ENCODE results near the gene ZC3H18.

Gene ZC3H18

DNA sequence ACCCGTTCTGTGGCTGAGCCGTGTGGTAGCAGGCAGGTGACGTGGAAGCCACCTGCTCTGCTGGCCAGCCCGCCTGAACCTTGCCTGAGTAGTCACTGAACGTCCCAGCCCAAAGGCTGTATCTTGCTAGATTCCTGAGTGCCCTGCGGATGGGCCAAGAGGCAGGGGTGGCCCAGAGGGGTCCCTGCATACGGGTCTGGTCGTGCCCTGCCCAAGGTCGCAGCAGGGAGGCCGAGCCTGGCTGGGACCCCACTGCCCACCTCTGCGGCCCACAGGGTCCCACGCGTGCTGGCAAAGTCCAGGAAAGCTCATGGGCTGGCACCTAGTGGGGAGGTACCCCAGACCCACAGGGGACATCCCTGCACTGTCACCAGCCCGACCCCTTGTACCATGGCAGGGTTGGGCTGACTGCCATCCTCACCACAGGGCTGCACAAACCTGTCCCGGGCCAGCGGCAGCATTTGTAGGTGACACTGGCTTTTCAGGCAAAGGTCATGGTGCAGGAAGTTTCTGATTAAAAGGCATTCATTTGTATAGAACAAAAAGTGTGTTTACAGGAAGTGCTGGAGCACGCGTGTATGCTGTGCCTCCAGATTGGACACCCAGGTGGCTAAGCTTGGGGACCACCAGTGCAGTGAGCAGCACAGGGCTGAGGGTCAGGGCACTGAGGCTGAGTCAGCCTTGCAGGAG is 45.1 kb upstream of the ZC3H18 start:
- no peak overlapping the region for H3K4me3 ChIP-seq (ENCODE audit: low read depth, low read length)
- TF ChIP-seq CTCF (IDR thresholded peaks at IDR 0.05; ENCODE audit: low read depth, low read length), result no peak
- no peak for TF ChIP-seq MYC (IDR thresholded peaks at IDR 0.05; ENCODE audit: low read depth, low read length)
- no peak for TF ChIP-seq POLR2A (IDR thresholded peaks at IDR 0.05; ENCODE audit: extremely low read depth, insufficient read length)
- no peak for TF ChIP-seq MAX (IDR thresholded peaks at IDR 0.05; ENCODE audit: low read depth, low read length)
- DNase-seq (ENCODE audit: low read depth), result no peak

DNA sequence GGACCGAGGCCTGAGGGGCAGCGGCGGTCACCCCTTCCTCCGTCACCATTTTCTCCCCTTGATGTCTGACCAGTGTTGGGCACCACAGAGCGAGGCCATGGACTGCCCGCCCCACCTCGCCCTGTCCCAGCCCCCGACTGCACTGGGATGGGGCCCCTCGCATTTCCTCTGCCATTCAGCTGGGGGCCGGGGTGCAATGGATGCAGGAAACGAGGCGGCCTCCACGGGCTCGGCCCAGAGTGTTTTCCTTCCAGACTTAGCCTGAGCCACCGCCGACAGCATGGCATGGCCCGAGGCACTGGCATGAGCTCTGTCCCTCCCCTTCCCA is 44.6 kb upstream of the ZC3H18 start:
- no peak overlapping the region for H3K4me3 ChIP-seq (ENCODE audit: low read depth, low read length)
- DNase-seq (ENCODE audit: low read depth), result no peak
- TF ChIP-seq MYC (IDR thresholded peaks at IDR 0.05; ENCODE audit: low read depth, low read length), result no peak
- no peak for TF ChIP-seq POLR2A (IDR thresholded peaks at IDR 0.05; ENCODE audit: extremely low read depth, insufficient read length)
- TF ChIP-seq CTCF (IDR thresholded peaks at IDR 0.05; ENCODE audit: low read depth, low read length), result no peak
- no peak for TF ChIP-seq MAX (IDR thresholded peaks at IDR 0.05; ENCODE audit: low read depth, low read length)

GRCh38 chr16:88526008-88526905 is 43.9 kb upstream of the ZC3H18 start:
- TF ChIP-seq MYC (IDR thresholded peaks at IDR 0.05; ENCODE audit: low read depth, low read length) (no peak), CTCF (IDR thresholded peaks at IDR 0.05; ENCODE audit: low read depth, low read length) (no peak), POLR2A (IDR thresholded peaks at IDR 0.05; ENCODE audit: extremely low read depth, insufficient read length) (no peak)
- H3K4me3 ChIP-seq (ENCODE audit: low read depth, low read length), result no peak overlapping the region
- DNase-seq (ENCODE audit: low read depth), result peak; percentile 35

- H3K4me3 ChIP-seq (ENCODE audit: low read depth, low read length), result no peak overlapping the region
- no peak for TF ChIP-seq POLR2A (IDR thresholded peaks at IDR 0.05; ENCODE audit: extremely low read depth, insufficient read length)
- TF ChIP-seq MAX (IDR thresholded peaks at IDR 0.05; ENCODE audit: low read depth, low read length), result no peak
- no peak for DNase-seq (ENCODE audit: low read depth)
Observed at GRCh38 chr16:88526906-88527185, 43.4 kb upstream of the ZC3H18 start.

DNA sequence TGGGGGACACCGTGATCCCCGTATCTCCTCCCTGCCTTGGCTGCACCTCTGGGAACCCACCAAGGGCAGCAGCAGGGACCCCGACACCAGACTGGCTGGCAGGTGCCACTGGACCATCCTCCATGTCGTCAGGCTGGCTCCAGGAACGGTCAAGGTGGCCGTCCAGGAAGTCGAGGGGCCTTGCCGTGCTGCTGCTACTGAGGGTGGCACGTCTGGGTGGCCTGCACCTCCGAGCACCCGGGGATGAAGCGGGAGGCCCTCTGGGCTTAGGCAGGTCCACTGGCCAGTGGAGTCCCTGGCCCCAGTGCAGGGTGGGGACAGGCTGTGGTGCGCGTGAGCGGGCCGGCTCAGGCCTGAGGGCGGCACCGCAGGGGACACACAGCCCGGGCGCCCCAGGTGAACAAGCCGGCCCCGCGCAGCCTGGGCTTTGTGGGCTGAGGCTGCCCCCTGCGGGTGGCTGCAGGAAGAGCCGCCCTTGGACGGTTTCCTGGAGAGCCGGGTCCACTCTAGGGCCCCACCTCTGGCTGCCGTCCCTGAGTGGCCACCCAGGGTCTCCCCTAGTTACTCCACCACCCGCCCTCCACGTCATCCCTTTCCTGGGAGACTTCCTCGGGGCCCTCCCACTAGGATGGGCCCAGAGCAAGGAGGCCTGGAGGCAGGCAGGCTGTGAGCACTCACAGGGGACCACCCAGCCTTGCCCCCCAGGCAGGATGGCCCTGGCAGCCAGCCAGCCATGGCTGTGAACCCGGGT is 42.8 kb upstream of the ZC3H18 start:
- H3K4me3 ChIP-seq (ENCODE audit: low read depth, low read length), result no peak overlapping the region
- DNase-seq (ENCODE audit: low read depth), result peak; percentile 74
- TF ChIP-seq MYC (IDR thresholded peaks at IDR 0.05; ENCODE audit: low read depth, low read length), result no peak
- no peak for TF ChIP-seq POLR2A (IDR thresholded peaks at IDR 0.05; ENCODE audit: extremely low read depth, insufficient read length)
- no peak for TF ChIP-seq MAX (IDR thresholded peaks at IDR 0.05; ENCODE audit: low read depth, low read length)
- TF ChIP-seq CTCF (IDR thresholded peaks at IDR 0.05; ENCODE audit: low read depth, low read length), result peak; percentile 90

Measured in NB4 (cell line).